Activated CD8-positive, alpha-beta memory T cell treated with anti-CD3 and anti-CD28 coated beads, Interleukin-2, amount 50 U/mL, for 4 hours (primary cell): ENCODE measurements around the gene ANKRD33B.
"Not testable (repeated sequence)": the region's sequence is repeated elsewhere in the genome, so short reads cannot be mapped to it uniquely, and the experiment has no call there.

Source experiments
- DNase-seq: peaks from one replicate; pipeline ENCODE4 v3.0.0-alpha.2; 2020

ANKRD33B gene

GRCh38 chr5:10662661-10663488, 99.0 kb downstream of the ANKRD33B start:
- no peak for DNase-seq

GRCh38 chr5:10663489-10664179, 99.8 kb downstream of the ANKRD33B start:
- DNase-seq, result no peak

DNA sequence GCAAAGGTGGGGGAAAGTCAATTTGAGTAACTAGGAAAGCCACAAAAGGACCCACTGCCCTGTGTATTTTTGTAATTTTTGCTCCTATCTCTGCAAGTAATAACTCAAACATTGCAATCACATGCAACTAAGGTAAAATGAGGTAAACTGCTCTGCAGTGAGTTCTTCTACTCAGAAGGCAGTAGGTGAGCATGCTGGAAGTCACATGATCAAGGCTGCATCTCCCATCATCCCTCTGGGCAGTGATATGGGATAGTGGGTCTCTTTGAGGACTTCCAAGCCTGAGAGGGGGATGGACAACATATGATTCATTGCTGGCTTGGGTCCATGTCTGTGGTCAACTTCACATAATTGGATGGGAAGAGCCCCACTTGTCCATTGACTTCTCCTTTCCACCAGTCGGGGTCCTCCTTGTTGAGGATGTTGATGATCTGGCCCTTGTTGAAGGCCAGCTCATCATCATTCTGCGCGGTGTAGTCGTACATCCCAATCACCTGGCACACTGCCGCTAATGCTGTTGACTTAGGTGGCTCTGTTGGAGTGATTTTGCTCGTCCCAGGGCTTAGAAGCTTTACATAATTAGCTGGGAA, 100.4 kb downstream of the ANKRD33B start:
- DNase-seq, result not testable (repeated sequence)

DNA sequence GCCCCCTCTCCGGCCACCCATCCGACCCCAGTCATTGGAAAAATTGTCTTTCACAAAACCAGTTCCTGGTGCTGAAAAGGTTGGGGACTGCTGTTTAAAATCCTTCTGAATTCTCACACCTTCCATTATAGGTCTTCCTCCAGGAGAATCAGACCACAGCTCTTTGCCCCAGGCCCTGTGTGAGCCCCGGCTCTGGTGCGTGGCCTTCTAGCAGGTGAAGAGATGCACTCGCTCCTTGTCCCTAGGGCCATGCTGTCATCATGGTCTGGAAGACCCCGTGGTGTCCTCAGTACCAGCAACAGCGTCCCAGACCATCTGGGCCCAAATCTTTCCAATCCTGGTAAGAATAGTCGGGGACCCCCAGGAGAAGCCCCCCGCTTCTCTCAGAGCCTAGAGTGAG, 101.9 kb downstream of the ANKRD33B start:
- no peak for DNase-seq

GRCh38 chr5:10666531-10667299, 102.8 kb downstream of the ANKRD33B start:
- no peak for DNase-seq

DNA sequence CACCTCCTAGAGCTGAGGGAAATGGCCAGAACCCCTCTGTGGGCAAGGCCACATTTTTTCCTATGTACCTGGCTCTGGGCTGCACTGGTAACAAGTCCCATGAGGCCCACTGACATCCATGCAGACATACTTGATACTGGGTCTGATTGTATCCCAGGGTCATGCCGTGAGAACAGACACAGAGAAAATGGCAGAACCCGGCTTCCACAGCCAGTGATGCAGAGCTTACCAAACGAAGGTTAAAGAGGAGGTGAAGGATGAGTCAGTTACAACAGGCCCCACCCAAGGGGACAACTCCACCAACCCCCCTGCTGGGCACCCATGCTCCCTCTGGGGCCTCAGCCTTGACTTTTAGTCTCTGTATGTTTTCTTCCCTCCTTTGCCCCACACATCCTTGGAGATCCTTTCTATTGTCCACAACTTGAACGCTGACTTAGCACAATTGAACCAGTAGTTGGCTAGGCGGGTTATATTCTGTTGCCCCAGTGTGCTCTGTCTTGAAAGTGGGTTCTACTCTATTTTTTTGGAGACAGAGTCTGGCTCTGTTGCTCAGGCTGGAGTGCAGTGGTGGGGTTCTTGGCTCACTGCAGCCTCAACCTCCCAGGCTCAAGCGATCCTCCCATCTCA, 103.7 kb downstream of the ANKRD33B start:
- DNase-seq, result no peak

DNA sequence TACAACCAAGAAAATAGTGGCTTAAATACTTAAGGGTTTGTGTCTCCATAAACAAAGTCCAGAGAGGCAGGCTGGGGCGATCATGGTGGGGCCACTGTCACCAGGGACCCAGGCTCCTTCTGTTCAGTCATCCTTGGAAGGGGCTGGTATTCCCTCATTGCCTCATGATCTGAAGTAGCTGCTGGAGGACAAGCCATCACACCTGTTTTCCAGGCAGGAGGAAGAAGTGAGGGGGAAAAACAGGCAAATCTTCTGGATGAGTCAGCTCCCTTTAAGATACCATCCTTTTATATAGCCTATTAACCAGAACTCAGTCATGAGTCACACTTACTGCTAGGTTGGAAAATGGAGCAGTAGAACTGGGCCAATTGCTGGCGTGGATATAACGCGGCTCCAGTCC, 104.8 kb downstream of the ANKRD33B start:
- no peak for DNase-seq

DNA sequence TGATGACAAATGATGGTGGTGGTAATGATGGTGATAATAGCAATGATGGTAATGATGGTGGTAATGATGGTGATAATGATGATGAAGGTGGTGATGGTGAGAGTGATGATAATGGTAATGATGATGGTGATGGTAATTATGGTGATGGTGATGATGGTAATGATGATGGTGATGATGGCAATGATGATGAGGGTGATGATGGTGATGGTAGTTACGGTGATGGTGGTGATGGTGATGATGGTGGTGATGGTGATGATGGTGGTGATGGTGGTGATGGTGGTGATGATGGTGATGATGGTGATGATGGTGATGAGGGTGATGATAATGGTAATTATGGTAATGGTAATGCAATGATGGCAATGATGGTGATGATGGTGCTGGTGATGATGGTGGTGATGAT, 106.1 kb downstream of the ANKRD33B start:
- no peak for DNase-seq

GRCh38 chr5:10671041-10672008, 107.5 kb downstream of the ANKRD33B start:
- no peak for DNase-seq

- DNase-seq, result no peak
Observed at GRCh38 chr5:10672146-10673016, 108.5 kb downstream of the ANKRD33B start.

- DNase-seq, result no peak
Observed at GRCh38 chr5:10673017-10673389, 109.1 kb downstream of the ANKRD33B start.

GRCh38 chr5:10673407-10673806, 109.5 kb downstream of the ANKRD33B start:
- no peak for DNase-seq

GRCh38 chr5:10674096-10674495, 110.2 kb downstream of the ANKRD33B start:
- DNase-seq, result no peak

- no peak for DNase-seq
Observed at GRCh38 chr5:10674582-10674981, 110.7 kb downstream of the ANKRD33B start.

DNA sequence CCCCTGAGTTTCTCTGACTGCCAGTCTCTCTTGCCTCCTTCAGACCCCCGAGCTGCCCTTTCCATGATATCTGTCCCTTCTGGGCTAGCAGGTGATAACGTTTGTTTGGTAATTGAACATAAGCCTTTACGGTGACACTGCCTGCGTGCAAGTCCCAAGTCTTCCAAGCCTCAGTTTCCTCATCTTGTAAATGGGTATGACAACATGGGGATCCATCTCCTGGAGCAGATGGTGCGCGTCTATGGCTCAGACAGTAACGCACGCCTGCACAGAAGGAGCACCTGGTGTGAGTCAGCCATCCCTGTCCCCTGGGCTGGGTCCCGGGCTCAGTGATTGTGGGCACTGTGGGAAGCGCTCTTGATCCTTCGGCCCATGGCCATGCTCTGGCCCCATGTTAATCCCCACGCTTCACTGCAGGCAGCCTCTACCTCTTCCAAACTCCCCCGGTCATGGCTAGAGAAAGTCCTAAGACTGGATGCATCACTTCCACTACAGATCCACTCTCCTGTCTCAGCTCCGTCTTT, 111.4 kb downstream of the ANKRD33B start:
- DNase-seq, result no peak

DNA sequence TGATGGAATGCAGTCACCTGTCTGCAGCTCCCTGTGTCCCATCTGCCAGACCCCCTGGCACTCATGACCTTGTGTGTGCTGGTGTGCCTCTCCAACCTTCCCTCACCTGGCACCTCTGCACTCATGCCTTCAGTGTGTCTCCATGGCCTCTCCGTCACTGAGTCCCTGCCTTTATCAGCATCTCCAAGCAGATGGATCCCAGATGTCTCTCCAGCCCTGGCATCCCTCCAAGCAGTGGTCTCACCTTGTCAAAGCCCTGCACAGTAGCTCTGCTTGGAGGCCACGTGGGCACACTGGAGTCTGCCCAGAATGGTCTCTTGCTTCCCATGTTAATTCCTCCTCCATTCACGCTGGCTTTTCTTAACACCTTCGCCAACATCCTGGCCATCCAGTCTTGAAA, 112.4 kb downstream of the ANKRD33B start:
- no peak for DNase-seq

DNA sequence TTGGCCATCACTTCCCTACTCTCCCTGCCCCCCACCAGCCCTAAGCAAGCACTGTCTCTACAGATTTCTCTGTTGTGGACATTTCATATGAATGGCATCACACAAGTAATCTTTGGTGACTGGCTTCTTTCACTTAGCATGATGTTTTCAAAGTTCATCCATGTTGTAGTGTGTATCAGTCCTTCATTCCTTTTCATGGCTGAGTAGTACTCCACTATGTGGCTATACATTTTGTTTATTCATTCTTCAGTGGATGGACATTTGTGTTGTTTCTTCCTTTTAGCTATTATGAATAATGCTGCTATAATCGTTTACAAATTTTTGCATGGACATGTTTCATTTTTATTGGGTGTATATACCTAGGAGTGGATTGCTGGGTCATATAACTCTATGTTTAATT, 113.1 kb downstream of the ANKRD33B start:
- DNase-seq, result no peak

DNA sequence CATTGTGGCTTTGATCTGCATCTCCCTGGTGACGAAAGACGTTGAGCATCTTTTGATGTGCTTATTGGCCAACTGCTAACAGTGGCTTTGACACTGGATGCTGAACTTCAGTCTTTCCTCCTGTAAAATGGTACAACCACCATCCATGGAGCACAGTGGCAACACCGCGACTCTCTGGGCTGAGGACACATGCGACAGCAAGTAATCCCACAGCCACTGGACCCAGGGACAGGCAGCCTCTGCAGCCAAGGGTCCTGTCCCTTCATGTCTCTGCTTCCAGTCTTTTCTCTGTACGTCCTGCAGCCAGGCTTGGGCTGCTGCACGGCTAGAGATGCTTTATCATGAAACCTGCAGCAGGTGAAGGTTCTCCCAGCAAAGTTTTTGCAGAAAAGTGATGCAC, 113.7 kb downstream of the ANKRD33B start:
- DNase-seq, result no peak

GRCh38 chr5:10678244-10678643, 114.4 kb downstream of the ANKRD33B start:
- DNase-seq, result no peak

DNA sequence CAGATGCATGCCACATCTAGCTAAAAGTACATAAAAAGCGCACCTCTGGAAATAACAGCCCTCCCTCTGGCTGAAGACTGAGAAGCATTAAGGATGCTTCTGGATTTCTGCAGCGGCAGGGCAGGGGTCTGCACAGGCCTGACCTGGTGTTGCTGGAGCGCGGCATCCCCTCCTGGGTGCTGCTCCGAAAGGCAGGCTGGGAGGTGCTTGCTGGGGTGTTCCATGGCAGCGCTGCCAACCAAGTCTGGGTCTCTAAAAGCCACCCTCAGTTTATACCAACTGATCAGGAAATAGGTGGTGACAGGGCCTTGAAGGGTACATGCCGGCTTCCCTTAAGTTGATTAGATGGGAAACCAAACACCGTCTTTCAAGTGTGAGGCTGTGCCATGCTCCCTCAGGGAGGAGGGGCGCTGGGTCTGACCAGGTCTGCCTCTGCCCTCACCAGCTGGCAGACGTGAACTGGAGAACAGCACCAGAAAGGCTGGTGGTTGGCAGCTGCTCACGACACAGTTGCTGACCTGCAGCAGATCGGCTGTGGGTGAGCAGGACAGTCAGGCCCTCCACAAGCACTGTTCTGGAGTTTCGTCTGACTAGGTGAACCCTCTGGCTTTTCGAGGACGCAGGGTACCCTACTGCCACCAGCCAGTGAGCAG, 115.6 kb downstream of the ANKRD33B start:
- DNase-seq, result no peak
